Skeletal muscle satellite cell (primary cell): ENCODE measurements around the gene CPHXL2.

Experiments
- H3K27me3 ChIP-seq: 2 replicates; pipeline ENCODE4 v1.7.0; 2013; ENCODE audit warnings: low read length; ENCODE audit not compliant: control insufficient read depth, insufficient read depth
- H3K36me3 ChIP-seq: 2 replicates; pipeline ENCODE4 v1.7.0; 2013; ENCODE audit warnings: mild to moderate bottlenecking, control low read depth, low read length; ENCODE audit not compliant: insufficient read depth
- H3K4me1 ChIP-seq: 2 replicates; pipeline ENCODE4 v1.7.0; 2013; ENCODE audit warnings: low read length; ENCODE audit not compliant: control insufficient read depth, insufficient read depth
- H3K4me2 ChIP-seq: 2 replicates; pipeline ENCODE4 v1.7.0; 2013; ENCODE audit warnings: mild to moderate bottlenecking, low read length
- H3K4me3 ChIP-seq: 2 replicates; pipeline ENCODE4 v1.7.0; 2013; ENCODE audit warnings: low read length
- H3K9ac ChIP-seq: 2 replicates; pipeline ENCODE4 v1.7.0; 2013; ENCODE audit warnings: mild to moderate bottlenecking, low read depth, low read length, moderate library complexity
- H3K9me3 ChIP-seq: replicated peaks from 2 replicates; pipeline ENCODE4 v1.7.0; 2013; ENCODE audit warnings: mild to moderate bottlenecking, control low read depth, low read length

The CPHXL2 gene

DNA sequence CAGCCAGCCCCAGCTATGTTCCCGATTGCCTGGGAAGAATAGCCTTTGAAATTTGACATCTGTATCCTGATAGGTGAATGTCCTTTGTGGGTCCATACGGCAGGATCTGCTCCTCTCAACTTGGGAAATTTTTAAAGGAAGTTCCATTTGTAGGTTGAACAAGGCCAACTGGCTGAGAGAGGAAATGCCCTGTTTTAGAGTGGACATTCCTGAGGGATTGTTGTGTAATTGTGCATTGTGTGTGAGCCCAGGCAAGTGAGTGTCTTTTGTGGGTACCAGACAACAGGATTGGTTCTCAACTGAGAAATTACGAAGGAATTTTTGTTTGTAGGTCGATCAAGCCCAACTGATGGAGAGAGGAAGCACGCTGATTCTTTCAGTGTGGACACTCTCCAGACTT, 2.6 kb upstream of the CPHXL2 start:
- Histone ChIP-seq H3K4me3 (no peak overlapping the region), H3K4me2 (no peak overlapping the region), H3K9ac (no peak overlapping the region), H3K9me3 (no peaks in the 10 kb centered on the region), H3K4me1 (no peaks in the 10 kb centered on the region), H3K27me3 (no peaks in the 10 kb centered on the region), H3K36me3 (no peaks in the 10 kb centered on the region)

DNA sequence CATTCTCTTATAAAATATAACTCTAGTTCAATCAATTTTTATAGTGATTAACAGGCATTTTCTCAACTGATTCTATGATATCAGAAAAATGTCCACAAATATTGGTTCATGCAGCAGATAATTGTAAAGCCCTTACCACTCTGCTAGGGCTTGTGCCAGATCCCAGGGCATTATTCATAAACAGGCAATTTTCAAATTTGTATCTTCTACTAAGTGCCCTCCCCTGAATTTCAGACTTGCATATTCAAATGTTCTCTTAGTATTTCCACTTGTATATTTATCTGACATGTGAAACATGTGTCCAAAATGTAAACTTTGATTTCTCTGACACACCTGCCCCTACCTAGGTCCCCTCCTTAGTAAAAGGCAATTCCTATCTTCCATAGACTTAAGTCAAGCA, 9.3 kb downstream of the CPHXL2 start:
- Histone ChIP-seq H3K9me3 (no peaks in the 10 kb centered on the region), H3K4me2 (no peak overlapping the region), H3K4me3 (no peak overlapping the region), H3K9ac (no peak overlapping the region), H3K36me3 (no peaks in the 10 kb centered on the region), H3K27me3 (no peaks in the 10 kb centered on the region), H3K4me1 (no peaks in the 10 kb centered on the region)

DNA sequence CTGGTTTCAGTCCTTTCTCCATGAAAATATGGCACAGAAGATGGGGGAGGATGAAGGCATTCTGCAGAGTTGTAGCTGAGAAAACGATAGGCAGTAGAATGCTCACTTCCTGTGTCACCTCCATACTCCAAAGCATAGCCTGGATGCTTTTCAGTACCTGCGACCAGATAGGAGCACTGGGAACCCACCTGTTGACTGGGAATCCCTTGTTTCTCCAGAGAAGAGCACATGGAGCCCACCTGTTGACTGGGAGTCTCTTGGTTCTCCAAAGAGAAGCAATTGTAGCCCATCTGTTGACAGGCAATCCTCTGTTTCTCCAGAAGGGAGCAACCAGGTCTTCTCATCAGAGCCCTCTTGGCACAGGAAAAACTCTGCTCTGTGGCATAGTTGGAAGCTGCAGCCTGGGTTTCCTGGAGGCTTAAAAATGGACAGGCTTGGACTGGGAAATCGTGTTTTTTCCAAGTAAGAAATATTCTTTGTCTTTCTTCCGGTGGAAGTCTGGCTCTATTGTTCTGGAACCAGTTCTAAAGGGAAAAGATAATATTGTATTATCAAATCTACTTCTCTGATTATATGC, 16.0 kb downstream of the CPHXL2 start:
- Histone ChIP-seq H3K27me3 (no peaks in the 10 kb centered on the region), H3K4me1 (no peaks in the 10 kb centered on the region), H3K36me3 (peaks cover 39% of the 10 kb centered on the region), H3K4me2 (no peak overlapping the region), H3K9me3 (no peaks in the 10 kb centered on the region), H3K9ac (no peak overlapping the region), H3K4me3 (no peak overlapping the region)

DNA sequence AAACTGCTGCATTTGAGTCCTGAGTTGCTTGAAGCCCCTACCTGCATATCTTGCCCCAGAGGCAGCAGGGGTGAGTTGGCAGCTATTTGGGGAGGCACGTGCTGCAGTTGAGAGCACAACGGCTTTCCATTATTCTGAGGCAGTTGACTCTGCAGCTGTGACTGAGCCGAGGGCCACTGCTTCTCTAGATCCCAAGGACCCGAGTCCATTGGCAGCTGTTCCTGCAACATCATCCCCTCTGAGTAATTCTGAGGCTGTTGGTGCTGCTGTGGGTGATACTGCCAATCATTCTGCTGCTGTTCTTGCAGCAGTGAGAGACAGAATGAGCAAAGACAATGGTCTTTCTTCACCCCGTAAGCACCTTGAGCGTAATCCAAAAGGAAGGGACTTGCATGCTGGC, 16.5 kb downstream of the CPHXL2 start:
- Histone ChIP-seq H3K4me3 (no peak overlapping the region), H3K4me1 (no peaks in the 10 kb centered on the region), H3K27me3 (no peaks in the 10 kb centered on the region), H3K4me2 (no peak overlapping the region), H3K36me3 (peaks cover 44% of the 10 kb centered on the region), H3K9ac (no peak overlapping the region), H3K9me3 (no peaks in the 10 kb centered on the region)

DNA sequence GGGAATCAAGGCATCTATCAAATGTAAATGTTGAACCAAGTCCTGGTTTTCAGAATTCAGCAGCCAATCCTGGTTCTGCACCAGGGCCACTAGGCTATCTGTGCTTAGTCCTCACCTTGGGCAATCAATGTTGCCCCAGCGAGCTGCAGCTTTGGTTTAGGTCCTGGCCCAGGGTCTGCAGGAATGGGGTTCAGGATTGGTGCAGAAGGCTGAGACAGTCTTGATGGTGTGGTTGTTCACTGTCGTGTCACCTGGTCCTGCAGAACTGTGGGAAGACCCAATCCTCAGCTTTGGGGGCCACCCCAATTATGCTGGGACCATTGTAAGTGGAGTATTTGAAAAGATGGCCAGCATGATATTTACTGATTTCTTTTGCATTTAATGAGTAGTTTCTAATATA, 18.6 kb downstream of the CPHXL2 start:
- Histone ChIP-seq H3K4me1 (peaks cover 12% of the 10 kb centered on the region), H3K9ac (no peak overlapping the region), H3K9me3 (no peaks in the 10 kb centered on the region), H3K27me3 (no peaks in the 10 kb centered on the region), H3K4me3 (no peak overlapping the region), H3K4me2 (no peak overlapping the region), H3K36me3 (peaks cover 54% of the 10 kb centered on the region)

DNA sequence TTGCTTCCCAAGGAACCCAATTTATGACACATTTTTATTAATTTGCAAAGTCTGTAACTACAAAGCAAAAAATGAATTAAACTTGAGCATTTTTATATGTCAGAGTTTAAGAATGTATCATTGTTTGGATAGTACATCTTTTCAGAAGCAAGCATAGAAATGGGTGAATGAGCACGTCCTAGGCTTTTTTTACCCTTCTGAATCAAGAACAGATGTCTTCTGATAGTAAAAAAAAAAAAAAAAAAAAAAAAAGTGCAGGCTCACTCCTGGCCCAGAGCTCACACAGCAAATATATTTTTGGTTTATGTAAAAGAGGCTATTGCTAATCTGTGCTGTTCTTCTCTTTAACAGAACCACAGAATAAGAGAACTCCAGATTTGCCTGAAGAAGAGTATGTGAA, 22.9 kb downstream of the CPHXL2 start:
- H3K4me2 ChIP-seq: peak overlapping the region; percentile 59
- peak overlapping the region; percentile 34 for H3K9ac ChIP-seq
- H3K4me1 ChIP-seq: peaks cover 32% of the 10 kb centered on the region
- H3K4me3 ChIP-seq: peak overlapping the region; percentile 7
- H3K9me3 ChIP-seq: no peaks in the 10 kb centered on the region
- H3K27me3 ChIP-seq: no peaks in the 10 kb centered on the region
- H3K36me3 ChIP-seq: peaks cover 44% of the 10 kb centered on the region

DNA sequence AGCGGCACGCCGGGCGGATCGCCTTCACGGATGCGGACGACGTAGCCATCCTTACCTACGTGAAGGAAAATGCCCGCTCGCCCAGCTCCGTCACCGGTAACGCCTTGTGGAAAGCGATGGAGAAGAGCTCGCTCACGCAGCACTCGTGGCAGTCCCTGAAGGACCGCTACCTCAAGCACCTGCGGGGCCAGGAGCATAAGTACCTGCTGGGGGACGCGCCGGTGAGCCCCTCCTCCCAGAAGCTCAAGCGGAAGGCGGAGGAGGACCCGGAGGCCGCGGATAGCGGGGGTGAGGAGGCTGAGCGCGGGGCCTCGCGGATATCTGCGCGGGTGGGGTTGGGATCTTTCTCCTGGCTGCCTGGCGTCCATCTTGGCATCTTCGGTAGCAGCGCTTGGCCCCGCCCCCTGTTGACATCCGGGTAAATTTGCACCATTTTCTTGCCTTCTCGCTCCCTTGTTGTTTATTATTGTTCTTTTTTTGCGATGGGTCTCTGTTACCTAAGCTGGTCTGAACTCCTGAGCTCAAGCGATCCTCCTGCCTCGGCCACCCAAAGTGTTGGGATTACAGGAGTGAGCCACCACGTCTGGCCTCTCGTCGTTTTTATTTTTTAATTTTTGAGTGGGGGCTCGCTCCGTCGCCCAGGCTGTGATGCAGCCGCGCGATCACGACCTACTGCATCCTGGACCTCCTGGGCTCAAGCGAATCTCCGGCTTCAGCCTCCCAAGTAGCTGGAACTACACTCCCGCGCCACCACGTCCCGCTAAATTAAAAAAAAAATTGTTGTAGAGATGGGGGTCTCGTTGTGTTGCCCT, 28.3 kb downstream of the CPHXL2 start:
- Histone ChIP-seq H3K4me3 (peak overlapping the region; percentile 95), H3K27me3 (no peaks in the 10 kb centered on the region), H3K36me3 (peaks cover 20% of the 10 kb centered on the region), H3K4me1 (peaks cover 27% of the 10 kb centered on the region), H3K9me3 (no peaks in the 10 kb centered on the region), H3K9ac (peak overlapping the region; percentile 95), H3K4me2 (peak overlapping the region; percentile 94)

DNA sequence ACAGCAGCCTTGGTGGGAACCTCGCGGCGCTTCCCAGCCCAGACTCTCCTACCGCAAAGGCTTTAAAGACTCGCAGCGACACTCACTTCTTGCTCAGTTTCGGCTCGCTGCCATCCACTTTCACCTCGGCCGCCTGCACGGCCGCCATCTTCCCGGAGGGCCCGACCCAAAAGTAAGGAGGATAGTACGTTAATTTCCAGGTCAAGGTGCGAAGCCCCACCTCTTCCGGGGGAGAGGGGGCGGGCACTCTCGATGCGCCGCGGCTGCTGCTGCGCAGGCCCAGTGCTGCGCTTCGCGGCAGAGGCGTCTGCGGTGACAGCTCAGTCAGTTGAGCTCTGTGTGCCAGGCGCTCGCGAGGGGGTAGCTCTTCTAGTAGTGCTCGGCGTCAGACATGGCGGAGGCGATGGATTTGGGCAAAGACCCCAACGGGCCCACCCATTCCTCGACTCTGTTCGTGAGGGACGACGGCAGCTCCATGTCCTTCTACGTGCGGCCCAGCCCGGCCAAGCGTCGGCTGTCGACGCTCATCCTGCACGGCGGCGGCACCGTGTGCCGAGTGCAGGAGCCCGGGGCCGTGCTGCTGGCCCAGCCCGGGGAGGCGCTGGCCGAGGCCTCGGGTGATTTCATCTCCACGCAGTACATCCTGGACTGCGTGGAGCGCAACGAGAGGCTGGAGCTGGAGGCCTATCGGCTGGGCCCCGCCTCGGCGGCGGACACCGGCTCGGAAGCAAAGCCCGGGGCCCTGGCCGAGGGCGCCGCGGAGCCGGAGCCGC, 29.1 kb downstream of the CPHXL2 start, which contains the start of the genes KARS1 and TERF2IP:
TSS of gene KARS1 (minus strand) at position 174 of the 773 bp plus-strand sequence. CDS start at position 148, 26 bp downstream.
TSS of gene TERF2IP (plus strand) at position 282 of the 773 bp plus-strand sequence. CDS start at position 392, 110 bp downstream.
- no peaks in the 10 kb centered on the region for H3K9me3 ChIP-seq

DNA sequence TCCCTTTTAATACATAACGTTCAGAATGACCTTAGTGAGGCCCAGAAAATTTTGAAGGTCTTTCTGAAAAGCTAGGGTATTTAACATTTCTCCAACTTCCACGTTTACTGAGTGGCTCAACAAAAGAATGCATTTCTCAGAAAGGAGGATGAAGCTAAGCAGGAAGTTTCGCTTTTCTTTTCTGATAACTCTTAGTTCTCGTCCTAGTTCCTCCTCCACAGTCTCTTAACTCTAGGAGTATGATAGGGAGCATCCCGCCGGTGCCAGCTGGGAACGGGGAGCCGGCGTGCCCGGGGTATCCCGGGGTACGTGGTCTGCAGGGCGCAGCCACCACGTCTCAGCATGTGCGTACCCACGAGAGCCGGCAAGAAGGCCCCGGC, 29.7 kb downstream of the CPHXL2 start:
- H3K4me2 ChIP-seq: peak overlapping the region; percentile 97
- peak overlapping the region; percentile 95 for H3K4me3 ChIP-seq
- H3K36me3 ChIP-seq: peaks cover 30% of the 10 kb centered on the region
- H3K9me3 ChIP-seq: no peaks in the 10 kb centered on the region
- H3K9ac ChIP-seq: peak overlapping the region; percentile 95
- peaks cover 19% of the 10 kb centered on the region for H3K4me1 ChIP-seq
- H3K27me3 ChIP-seq: no peaks in the 10 kb centered on the region

More for the DNA sequence above, 29.1 kb downstream of the CPHXL2 start, which contains the start of the genes KARS1 and TERF2IP:
- peaks cover 22% of the 10 kb centered on the region for H3K4me1 ChIP-seq
- H3K27me3 ChIP-seq: no peaks in the 10 kb centered on the region
- H3K4me2 ChIP-seq: peak within 1 kb of the TSS; percentile 97
- peak within 1 kb of the TSS; percentile 95 for H3K9ac ChIP-seq
- H3K4me3 ChIP-seq: peak within 1 kb of the TSS; percentile 95
- H3K36me3 ChIP-seq: peaks cover 25% of the 10 kb centered on the region

DNA sequence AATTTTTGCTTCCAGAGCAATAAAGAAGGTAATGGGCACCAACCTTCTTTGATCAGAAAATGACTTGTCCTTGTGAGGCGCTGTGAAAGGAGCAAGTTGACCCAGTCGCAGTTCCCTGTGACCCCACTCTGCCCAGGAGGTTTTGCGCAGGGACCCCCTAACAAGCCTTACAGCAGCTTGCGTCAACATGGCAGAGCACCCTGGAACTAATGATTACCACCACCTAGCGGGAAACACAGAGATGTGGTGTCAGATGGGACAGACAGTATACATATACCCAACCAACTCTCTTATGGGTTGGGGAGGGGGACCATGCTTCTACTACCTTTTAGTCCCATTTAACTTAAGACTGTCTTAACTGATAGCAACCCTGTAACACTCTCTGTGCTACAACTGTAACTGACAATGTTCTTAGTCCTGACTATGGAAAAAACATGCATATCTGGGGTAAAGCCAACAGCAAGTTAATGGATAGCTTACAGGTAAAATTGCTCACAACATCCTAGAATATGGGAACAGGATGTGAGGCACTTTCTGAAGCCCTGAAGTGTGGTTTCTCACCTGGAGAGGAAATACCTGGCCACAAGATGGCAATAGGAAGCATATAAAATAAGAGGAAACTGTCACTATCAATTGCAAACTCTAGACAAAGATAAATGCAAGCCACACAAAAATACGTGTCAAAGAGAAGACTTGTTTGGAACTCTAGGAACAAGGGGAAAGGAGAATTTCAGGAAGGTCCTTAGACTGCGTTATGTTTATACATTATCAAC, 32.4 kb downstream of the CPHXL2 start:
- no peaks in the 10 kb centered on the region for H3K9me3 ChIP-seq
- H3K27me3 ChIP-seq: no peaks in the 10 kb centered on the region
- H3K4me1 ChIP-seq: peaks cover 4% of the 10 kb centered on the region
- H3K4me3 ChIP-seq: no peak overlapping the region
- no peak overlapping the region for H3K9ac ChIP-seq
- no peak overlapping the region for H3K4me2 ChIP-seq
- H3K36me3 ChIP-seq: peaks cover 53% of the 10 kb centered on the region

DNA sequence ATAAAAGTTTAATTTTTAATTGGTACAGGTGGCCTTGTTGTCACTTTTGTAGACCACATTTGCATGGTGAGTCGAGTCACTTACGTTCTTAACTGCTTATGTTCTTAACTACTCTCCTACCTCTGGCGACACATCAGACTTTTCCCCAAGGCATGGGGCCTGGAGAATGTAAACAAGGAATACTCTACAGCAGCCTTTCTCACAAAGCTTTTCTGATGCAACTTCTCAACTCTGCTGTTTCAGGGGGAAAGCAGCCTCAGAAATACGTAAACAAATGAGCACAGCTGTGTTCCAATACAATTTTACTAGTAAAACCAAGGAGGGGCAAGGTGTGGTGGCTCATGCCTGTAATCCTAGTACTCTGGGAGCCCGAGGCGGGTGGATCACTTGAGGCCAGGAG, 36.2 kb downstream of the CPHXL2 start:
- H3K9me3 ChIP-seq: no peaks in the 10 kb centered on the region
- H3K9ac ChIP-seq: no peak overlapping the region
- H3K4me2 ChIP-seq: no peak overlapping the region
- H3K4me1 ChIP-seq: no peaks in the 10 kb centered on the region
- no peaks in the 10 kb centered on the region for H3K27me3 ChIP-seq
- no peak overlapping the region for H3K4me3 ChIP-seq
- peaks cover 68% of the 10 kb centered on the region for H3K36me3 ChIP-seq
